Choroid plexus epithelial cell (primary cell): ENCODE measurements around the gene IQCK.

Experiments
- DNase-seq: peaks from one replicate; pipeline ENCODE4 v3.0.0-alpha.2; 2010; ENCODE audit warnings: low read depth
- H3K4me3 ChIP-seq: 2 replicates; pipeline ENCODE4 v1.5.1; 2011; ENCODE audit warnings: low read depth, mild to moderate bottlenecking, control low read depth, low read length, moderate library complexity
- CTCF ChIP-seq: conservative IDR thresholded peaks from 2 replicates; pipeline ENCODE4 v1.5.1; 2011; ENCODE audit warnings: low read depth, mild to moderate bottlenecking, control low read depth, inconsistent platforms, low read length, moderate library complexity

IQCK gene

GRCh38 chr16:19874026-19874425 lies 156.0 kb downstream of the IQCK start:
- DNase-seq: no peak
- no peak overlapping the region for H3K4me3 ChIP-seq
- no peak for TF ChIP-seq CTCF

GRCh38 chr16:19874851-19875546 lies 156.9 kb downstream of the IQCK start:
- DNase-seq: no peak
- H3K4me3 ChIP-seq: no peak overlapping the region
- no peak for TF ChIP-seq CTCF

DNA sequence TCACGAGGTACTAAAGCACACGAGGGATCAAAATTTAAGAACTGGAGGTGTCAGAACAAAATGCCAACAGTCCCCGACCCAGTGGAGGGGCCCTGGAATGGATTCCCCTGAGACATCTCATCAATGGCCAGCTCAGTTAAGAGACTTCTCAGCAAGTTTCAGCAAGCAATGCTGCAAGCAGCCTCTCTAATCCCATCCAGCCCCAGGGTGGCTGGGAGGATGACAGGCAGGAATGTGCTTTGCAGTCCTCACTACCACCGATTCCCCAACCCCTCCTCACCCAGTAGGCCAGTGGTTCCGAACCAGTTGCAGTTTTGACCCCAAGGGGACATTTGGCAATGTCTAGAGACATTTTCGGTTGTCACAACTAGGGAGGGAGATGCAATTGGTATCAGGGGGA lies 157.8 kb downstream of the IQCK start:
- H3K4me3 ChIP-seq: no peak overlapping the region
- DNase-seq: no peak
- TF ChIP-seq CTCF: no peak

DNA sequence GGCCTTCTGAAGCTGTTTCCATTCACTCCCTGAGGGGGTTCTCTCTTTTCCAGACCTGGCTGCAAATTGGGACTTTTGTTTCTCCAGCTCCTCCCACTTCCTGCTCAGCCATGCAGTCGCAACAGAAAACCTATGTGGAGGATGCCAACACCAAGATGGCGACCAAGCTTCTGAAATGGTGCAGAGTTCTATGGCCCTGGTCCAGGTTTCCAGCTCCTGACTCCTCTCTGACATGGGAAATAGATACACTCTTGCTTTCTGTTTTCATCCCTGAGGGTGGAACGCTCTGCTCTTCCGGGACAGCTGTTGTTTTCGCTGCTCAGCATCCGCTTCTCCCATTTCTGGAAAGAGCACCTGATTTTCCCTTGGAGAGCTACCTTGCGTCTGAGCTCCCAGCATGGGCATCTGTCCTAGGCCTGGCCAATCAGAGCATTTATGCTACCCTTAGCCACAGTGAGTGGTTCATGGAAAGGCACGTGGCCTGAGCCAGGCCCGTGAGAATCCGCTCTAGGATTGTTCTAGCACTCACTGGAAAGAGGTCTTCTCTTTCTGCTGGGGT lies 158.5 kb downstream of the IQCK start:
- no peak for TF ChIP-seq CTCF
- H3K4me3 ChIP-seq: no peak overlapping the region
- no peak for DNase-seq

DNA sequence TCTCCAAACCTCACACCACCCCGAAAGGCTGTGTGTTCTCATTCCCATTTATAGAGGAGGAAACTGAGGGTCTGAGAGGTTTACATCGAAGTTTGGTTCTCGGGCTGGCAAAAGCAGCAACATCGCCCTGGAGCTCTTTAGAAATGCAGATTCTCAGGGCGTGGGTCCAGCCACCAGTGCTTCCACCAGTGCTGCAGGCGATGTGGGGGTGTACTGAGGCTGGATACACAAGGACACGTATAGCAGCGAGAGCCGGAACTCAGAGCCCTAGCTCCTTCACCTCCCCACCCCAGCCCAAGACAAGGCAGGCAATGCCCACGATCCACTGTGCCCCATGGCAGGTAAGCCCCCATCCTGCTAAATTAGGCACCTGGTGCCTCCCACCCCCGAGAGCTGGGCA lies 160.7 kb downstream of the IQCK start:
- DNase-seq: no peak
- no peak for TF ChIP-seq CTCF
- no peak overlapping the region for H3K4me3 ChIP-seq

GRCh38 chr16:19879241-19879792 lies 161.2 kb downstream of the IQCK start:
- H3K4me3 ChIP-seq: no peak overlapping the region
- DNase-seq: peak; percentile 50
- no peak for TF ChIP-seq CTCF

- DNase-seq: no peak
- no peak overlapping the region for H3K4me3 ChIP-seq
- TF ChIP-seq CTCF: no peak
Measured at GRCh38 chr16:19881028-19881427, 163.0 kb downstream of the IQCK start.
